HepG2 (cell line): ENCODE results near the gene ZDHHC7. TPM values are rescaled to one million over a fixed set of nuclear protein-coding genes. Genes with fewer than 3 reads are reported as not detected.

ENCODE experiments used
- AKAP8 ChIP-seq: sonication (generic); formaldehyde crosslinking; IDR thresholded peaks from 2 replicates; pipeline ENCODE4 v1.5.1; 2020; ENCODE audit warnings: mild to moderate bottlenecking, missing genetic modification reagents
- CBX1 ChIP-seq: IDR thresholded peaks from one replicate; pipeline ENCODE4 v1.6.1; 2016; ENCODE audit warnings: antibody characterized with exemption, low read depth
- CCAR2 ChIP-seq: fragments of 200-400 bp; formaldehyde crosslinking; optimal IDR thresholded peaks from 2 replicates; pipeline ENCODE3; 2018; ENCODE audit warnings: low read depth, mild to moderate bottlenecking, low read length, moderate library complexity
- DNMT3B ChIP-seq: conservative IDR thresholded peaks from 2 replicates; pipeline ENCODE4 v1.6.1; 2016; ENCODE audit warnings: missing biosample characterization, control low read depth
- EZH2 ChIP-seq: conservative IDR thresholded peaks from 2 replicates; pipeline ENCODE4 v1.6.1; 2012; ENCODE audit warnings: mild to moderate bottlenecking, low read depth, low read length, moderate library complexity
- GTF3A ChIP-seq: sonication (generic); formaldehyde crosslinking; conservative IDR thresholded peaks from 2 replicates; pipeline ENCODE4 v1.4.0; 2020; ENCODE audit warnings: mild to moderate bottlenecking, missing genetic modification reagents
- JUN ChIP-seq: sonication (generic); formaldehyde crosslinking; IDR thresholded peaks from 2 replicates; pipeline ENCODE4 v1.4.0; 2020; ENCODE audit warnings: mild to moderate bottlenecking, missing genetic modification reagents
- KMT2A ChIP-seq: sonication (generic); formaldehyde crosslinking; IDR thresholded peaks from 2 replicates; pipeline ENCODE4 v1.4.0; 2020; ENCODE audit warnings: missing genetic modification reagents
- NAIF1 ChIP-seq: sonication (generic); formaldehyde crosslinking; IDR thresholded peaks from 2 replicates; pipeline ENCODE4 v1.5.0; 2020; ENCODE audit warnings: mild to moderate bottlenecking, missing genetic modification reagents, borderline replicate concordance
- RELA ChIP-seq: sonication (generic); formaldehyde crosslinking; IDR thresholded peaks from 2 replicates; pipeline ENCODE4 v1.4.0; 2020; ENCODE audit warnings: missing genetic modification reagents
- SATB2 ChIP-seq: sonication (generic); formaldehyde crosslinking; IDR thresholded peaks from 2 replicates; pipeline ENCODE4 v1.5.0; 2020; ENCODE audit warnings: missing genetic modification reagents
- SP1 ChIP-seq, 2 experiments: fragments of 450-650 bp in 1 of 2; sonication (generic) in 1 of 2; formaldehyde crosslinking in 1 of 2; IDR thresholded peaks; 2 replicates each; pipeline versions ENCODE4 v1.4.0 to v1.6.1; 2016 to 2020; ENCODE audit warnings: missing genetic modification reagents in 1 of 2
- TRIM24 ChIP-seq: sonication (generic); formaldehyde crosslinking; IDR thresholded peaks from 2 replicates; pipeline ENCODE4 v1.8.0; 2022; ENCODE audit warnings: mild to moderate bottlenecking, missing genetic modification reagents
- ZBTB38 ChIP-seq: sonication (generic); formaldehyde crosslinking; IDR thresholded peaks from 2 replicates; pipeline ENCODE4 v1.5.1; 2020; ENCODE audit warnings: mild to moderate bottlenecking, missing genetic modification reagents
- ZNF230 ChIP-seq: sonication (generic); formaldehyde crosslinking; IDR thresholded peaks from 2 replicates; pipeline ENCODE4 v1.4.0; 2020; ENCODE audit warnings: mild to moderate bottlenecking, missing genetic modification reagents
- ZNF337 ChIP-seq: sonication (generic); formaldehyde crosslinking; IDR thresholded peaks from 2 replicates; pipeline ENCODE4 v1.5.1; 2020; ENCODE audit warnings: missing genetic modification reagents, low read depth, mild to moderate bottlenecking, borderline replicate concordance
- ZNF33B ChIP-seq: sonication (generic); formaldehyde crosslinking; IDR thresholded peaks from 2 replicates; pipeline ENCODE4 v1.5.1; 2020; ENCODE audit warnings: mild to moderate bottlenecking, missing genetic modification reagents
- ZNF484 ChIP-seq: sonication (generic); formaldehyde crosslinking; IDR thresholded peaks from 2 replicates; pipeline ENCODE4 v1.5.1; 2020; ENCODE audit warnings: mild to moderate bottlenecking, low read depth, missing genetic modification reagents, borderline replicate concordance
- ZNF615 ChIP-seq: sonication (generic); formaldehyde crosslinking; IDR thresholded peaks from 2 replicates; pipeline ENCODE4 v1.5.0; 2020; ENCODE audit warnings: mild to moderate bottlenecking, missing genetic modification reagents, borderline replicate concordance
- polyA plus RNA-seq, 8 experiments: library from polyadenylated mRNA; depleted of rRNA in 3 of 8; stranded (reverse) in 7 of 8; unstranded in 1 of 8; fragments of >200 nt; fragmentation: Illumina TruSeq in 4 of 8; extraction: Trizol in 4 of 8; gene quantifications; 2 replicates each; pipeline versions ENCODE4 v1.2.1 to v1.2.3, GENCODE V29; 2011 to 2016; ENCODE audit warnings: low read depth in 4 of 8, missing spikeins in 1 of 8, mixed read lengths in 1 of 8; ENCODE audit not compliant: insufficient read depth in 1 of 8
- total RNA-seq, 5 experiments: library from RNA; depleted of rRNA; stranded (reverse); fragments of >200 nt; fragmentation: Illumina TruSeq; extraction: Trizol; gene quantifications; 2 replicates each; pipeline ENCODE4 v1.2.3, GENCODE V29; 2016; ENCODE audit warnings: low read depth in 1 of 5
- TF ChIP-seq, protein P1 (sequence below): sonication (generic); formaldehyde crosslinking; IDR thresholded peaks from one replicate; pipeline ENCODE4 v1.5.1; 2020; ENCODE audit warnings: mild to moderate bottlenecking, missing genetic modification reagents; ENCODE audit errors: not compliant biosample characterization
- TF ChIP-seq, protein P2 (sequence below): sonication (generic); formaldehyde crosslinking; IDR thresholded peaks from 2 replicates; pipeline ENCODE4 v1.4.0; 2020; ENCODE audit warnings: mild to moderate bottlenecking, low read depth, missing genetic modification reagents
- TF ChIP-seq, protein P3 (sequence below): sonication (generic); formaldehyde crosslinking; conservative IDR thresholded peaks from 2 replicates; pipeline ENCODE4 v1.8.1; 2023; ENCODE audit warnings: missing genetic modification reagents

ZDHHC7 gene
- total and polyA plus RNA-seq, 2 of the 13 experiments (the other 11 are each of a cell fraction or from before 2014, with no cell fraction given): 46.8 to 67.6 TPM

DNA sequence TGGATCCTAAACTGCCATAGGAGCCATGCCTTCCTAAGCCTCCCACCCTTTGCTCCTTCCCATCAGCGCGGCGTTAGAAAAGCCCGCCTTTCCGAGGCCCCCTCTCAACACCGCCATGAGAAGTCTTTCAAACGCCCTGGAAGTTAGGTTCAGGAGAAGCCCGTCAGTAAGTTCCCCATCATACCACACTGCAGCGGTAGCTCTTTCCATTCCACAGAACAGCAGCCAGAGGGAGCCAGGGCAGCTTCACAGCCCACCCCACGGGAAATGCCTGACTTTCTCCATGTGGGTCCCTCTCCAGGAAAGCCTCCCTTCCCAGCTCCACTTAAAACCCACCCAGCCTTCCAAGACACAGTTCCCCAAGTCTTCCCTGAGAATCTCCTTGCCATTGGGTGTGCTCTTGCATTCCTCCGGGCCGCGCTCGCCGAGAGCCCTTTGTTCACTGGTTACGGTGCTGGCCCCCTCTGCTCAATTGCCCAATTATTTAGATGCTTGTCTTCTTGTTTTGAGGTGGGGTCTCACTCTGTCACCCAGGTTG is 44.9 kb upstream of the ZDHHC7 start (continued):
- TF ChIP-seq, protein P1, sequence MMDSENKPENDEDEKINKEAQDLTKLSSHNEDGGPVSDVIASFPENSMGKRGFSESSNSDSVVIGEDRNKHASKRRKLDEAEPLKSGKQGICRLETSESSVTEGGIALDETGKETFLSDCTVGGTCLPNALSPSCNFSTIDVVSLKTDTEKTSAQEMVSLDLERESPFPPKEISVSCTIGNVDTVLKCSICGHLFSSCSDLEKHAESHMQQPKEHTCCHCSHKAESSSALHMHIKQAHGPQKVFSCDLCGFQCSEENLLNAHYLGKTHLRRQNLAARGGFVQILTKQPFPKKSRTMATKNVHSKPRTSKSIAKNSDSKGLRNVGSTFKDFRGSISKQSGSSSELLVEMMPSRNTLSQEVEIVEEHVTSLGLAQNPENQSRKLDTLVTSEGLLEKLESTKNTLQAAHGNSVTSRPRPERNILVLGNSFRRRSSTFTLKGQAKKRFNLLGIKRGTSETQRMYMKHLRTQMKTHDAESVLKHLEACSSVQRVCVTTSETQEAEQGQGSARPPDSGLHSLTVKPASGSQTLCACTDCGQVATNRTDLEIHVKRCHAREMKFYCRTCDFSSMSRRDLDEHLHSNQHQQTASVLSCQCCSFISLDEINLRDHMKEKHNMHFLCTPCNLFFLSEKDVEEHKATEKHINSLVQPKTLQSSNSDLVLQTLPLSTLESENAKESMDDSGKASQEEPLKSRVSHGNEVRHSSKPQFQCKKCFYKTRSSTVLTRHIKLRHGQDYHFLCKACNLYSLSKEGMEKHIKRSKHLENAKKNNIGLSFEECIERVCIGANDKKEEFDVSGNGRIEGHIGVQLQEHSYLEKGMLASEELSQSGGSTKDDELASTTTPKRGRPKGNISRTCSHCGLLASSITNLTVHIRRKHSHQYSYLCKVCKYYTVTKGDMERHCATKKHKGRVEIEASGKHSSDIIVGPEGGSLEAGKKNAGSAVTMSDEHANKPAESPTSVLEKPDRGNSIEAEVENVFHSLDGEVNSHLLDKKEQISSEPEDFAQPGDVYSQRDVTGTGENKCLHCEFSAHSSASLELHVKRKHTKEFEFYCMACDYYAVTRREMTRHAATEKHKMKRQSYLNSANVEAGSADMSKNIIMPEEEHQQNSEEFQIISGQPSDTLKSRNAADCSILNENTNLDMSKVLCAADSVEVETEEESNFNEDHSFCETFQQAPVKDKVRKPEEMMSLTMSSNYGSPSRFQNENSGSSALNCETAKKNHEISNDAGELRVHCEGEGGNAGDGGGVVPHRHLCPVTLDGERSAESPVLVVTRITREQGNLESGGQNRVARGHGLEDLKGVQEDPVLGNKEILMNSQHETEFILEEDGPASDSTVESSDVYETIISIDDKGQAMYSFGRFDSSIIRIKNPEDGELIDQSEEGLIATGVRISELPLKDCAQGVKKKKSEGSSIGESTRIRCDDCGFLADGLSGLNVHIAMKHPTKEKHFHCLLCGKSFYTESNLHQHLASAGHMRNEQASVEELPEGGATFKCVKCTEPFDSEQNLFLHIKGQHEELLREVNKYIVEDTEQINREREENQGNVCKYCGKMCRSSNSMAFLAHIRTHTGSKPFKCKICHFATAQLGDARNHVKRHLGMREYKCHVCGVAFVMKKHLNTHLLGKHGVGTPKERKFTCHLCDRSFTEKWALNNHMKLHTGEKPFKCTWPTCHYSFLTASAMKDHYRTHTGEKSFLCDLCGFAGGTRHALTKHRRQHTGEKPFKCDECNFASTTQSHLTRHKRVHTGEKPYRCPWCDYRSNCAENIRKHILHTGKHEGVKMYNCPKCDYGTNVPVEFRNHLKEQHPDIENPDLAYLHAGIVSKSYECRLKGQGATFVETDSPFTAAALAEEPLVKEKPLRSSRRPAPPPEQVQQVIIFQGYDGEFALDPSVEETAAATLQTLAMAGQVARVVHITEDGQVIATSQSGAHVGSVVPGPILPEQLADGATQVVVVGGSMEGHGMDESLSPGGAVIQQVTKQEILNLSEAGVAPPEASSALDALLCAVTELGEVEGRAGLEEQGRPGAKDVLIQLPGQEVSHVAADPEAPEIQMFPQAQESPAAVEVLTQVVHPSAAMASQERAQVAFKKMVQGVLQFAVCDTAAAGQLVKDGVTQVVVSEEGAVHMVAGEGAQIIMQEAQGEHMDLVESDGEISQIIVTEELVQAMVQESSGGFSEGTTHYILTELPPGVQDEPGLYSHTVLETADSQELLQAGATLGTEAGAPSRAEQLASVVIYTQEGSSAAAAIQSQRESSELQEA (CRISPR knock-in tag): peak; percentile 52
- TF ChIP-seq, protein P2, sequence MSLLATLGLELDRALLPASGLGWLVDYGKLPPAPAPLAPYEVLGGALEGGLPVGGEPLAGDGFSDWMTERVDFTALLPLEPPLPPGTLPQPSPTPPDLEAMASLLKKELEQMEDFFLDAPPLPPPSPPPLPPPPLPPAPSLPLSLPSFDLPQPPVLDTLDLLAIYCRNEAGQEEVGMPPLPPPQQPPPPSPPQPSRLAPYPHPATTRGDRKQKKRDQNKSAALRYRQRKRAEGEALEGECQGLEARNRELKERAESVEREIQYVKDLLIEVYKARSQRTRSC (CRISPR knock-in tag): no peak
- no peak for TF ChIP-seq SATB2 (CRISPR knock-in tag)
- peak; percentile 44 for TF ChIP-seq ZBTB38
- TF ChIP-seq TRIM24 (CRISPR knock-in tag): no peak
- TF ChIP-seq CBX1: no peak
- TF ChIP-seq DNMT3B: 0 out of 2 replicates have a peak, but pooled peaks have one; percentile 1
- TF ChIP-seq ZNF615 (CRISPR knock-in tag): no peak
- TF ChIP-seq ZNF33B: 0 out of 2 replicates have a peak, but pooled peaks have one; percentile 5
- no peak for TF ChIP-seq RELA
- no peak for TF ChIP-seq ZNF484
- no peak for TF ChIP-seq JUN (CRISPR knock-in tag)
- TF ChIP-seq ZNF337 (CRISPR knock-in tag): no peak
- 0 out of 2 replicates have a peak, but pooled peaks have one; percentile 36 for TF ChIP-seq ZNF230 (CRISPR knock-in tag)
- no peak for TF ChIP-seq AKAP8
- TF ChIP-seq GTF3A (CRISPR knock-in tag): no peak
- TF ChIP-seq, protein P3, sequence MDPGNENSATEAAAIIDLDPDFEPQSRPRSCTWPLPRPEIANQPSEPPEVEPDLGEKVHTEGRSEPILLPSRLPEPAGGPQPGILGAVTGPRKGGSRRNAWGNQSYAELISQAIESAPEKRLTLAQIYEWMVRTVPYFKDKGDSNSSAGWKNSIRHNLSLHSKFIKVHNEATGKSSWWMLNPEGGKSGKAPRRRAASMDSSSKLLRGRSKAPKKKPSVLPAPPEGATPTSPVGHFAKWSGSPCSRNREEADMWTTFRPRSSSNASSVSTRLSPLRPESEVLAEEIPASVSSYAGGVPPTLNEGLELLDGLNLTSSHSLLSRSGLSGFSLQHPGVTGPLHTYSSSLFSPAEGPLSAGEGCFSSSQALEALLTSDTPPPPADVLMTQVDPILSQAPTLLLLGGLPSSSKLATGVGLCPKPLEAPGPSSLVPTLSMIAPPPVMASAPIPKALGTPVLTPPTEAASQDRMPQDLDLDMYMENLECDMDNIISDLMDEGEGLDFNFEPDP (CRISPR knock-in tag): no peak
- no peak for TF ChIP-seq SP1 (IDR thresholded peaks at IDR 0.05)
- no peak for TF ChIP-seq SP1 (CRISPR knock-in tag; IDR thresholded peaks at IDR 0.05)
- no peak for TF ChIP-seq EZH2
- TF ChIP-seq NAIF1 (CRISPR knock-in tag): no peak
- TF ChIP-seq CCAR2: no peak
- no peak for TF ChIP-seq KMT2A (CRISPR knock-in tag)
